NCI-H446 treated with DMSO at 0.1 percent for 48 hours (cell line): Measurements from ENCODE around the gene POU6F2.

Experiments
- DNase-seq: peaks from one replicate; lab custom pipeline; 2025; lab: John Stamatoyannopoulos, UW

POU6F2 gene

DNA sequence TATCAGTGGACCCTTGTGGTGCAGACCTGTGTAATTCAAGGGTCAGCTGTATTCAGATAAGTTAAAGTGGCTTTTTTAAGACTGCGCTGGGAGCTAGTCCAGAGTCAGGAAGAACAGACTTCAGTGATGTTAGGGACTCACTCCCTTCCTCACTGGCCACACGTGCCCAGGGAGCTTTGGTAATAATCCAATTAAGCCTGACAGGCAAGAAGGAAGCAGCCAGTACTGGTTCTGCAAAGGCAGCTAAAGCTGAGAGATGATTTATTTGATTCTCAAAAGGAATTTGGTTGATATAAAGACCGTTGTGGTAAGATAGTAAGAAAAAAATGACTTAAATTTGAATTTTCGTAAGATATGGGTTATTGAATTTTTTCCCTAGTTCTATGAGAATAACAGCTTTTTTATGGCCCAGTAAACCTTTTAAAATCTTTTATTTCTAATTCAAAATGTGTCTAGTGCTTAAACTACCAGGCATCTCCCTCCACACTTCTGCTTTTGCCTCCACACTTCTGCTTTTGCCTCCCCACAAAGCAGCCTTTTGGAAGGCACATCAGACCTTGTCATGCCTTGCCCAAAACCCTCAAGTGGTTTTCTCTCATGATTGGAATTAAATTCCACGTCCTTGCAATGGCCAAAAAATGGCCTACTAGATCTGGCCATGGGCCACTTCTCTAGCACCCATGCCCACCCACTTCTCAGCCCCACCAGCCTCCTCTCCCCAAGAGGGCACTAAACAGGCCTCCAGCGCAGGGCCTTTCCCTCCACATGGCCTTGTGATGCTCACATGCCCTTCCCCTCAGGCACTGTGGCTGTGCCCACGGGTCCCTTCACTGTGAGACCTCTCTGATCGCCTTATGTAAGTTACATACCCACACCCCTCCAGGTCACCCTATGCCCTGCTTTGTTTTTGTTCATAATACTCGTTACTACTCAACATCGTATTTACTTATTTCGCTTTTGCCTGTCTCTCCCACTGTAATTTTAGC lies 92.5 kb downstream of the POU6F2 start:
- no peak for DNase-seq

DNA sequence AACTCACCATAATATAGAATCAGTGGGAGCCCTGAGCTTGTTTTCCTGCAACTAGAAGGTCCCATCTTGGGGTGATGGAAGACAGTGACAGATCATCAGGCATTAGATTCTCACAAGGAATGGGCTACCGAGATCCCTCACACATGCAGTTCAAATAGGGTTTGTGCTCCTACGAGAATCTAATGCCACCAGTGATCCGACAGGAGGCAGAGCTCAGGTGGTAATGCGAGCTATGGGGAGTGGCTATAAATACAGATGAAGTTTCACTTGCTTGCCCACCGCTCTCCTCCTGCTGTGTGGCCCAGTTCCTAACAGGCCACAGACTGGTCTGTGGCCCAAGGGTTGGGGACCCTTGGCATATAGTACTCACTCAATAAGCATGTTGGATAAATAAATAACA lies 93.4 kb downstream of the POU6F2 start:
- DNase-seq, result no peak

DNA sequence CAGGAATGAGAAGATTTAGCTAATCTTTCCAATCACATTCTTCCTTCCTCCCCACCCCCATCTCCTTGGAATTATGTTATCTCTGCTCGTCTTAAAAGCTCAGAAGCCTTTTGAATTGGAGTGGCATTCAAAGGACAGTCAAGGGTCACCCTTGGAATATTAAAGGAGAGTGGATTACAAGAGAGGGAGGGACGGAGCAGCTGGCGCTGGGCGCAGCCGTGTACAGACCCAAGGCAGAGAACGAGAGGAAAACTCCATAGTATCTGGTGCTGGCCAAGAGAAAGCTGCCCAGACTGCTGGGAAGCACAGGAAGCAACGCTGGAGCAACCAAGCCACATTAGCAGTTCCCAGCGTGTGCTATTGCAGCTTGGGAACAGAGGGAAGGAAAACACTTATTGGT lies 95.7 kb downstream of the POU6F2 start:
- no peak for DNase-seq

DNA sequence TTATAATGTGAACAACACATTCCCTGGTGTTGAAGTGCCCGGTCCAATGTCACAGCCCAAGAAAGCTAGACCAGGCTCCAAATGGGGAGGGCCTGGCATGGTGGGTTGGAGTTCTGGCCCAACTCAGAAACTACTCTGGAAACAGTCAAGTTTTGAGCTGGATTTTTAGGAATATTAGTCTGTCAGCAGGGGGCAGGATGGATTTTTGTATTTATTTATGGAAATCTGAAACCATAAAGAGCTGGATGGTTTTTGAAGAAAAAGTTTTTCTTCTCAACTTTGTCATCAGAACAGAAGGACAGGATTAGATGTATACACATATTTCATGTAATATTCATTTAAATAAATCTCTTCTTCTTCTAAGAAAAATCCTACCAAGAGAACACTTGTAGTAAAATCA lies 97.5 kb downstream of the POU6F2 start:
- no peak for DNase-seq

DNA sequence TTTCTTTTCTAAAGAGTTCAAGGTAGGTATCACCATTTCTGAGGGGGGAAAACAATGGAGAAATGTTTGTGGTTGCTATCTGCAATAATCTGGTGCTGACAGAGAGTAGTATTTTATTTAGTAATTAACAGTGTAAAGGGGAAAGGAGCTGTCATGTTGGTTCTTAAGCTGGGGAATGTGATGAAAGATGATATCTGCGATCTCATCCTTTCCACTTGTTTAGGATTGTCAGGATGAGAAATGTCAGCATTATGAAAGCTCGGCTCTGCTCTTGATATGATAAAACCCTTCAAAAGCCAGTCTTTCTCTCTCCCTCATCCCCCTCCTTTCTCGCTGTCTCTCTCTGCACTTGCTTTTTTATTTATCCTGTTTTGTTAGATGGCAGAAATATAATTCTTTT lies 106.1 kb downstream of the POU6F2 start:
- no peak for DNase-seq

DNA sequence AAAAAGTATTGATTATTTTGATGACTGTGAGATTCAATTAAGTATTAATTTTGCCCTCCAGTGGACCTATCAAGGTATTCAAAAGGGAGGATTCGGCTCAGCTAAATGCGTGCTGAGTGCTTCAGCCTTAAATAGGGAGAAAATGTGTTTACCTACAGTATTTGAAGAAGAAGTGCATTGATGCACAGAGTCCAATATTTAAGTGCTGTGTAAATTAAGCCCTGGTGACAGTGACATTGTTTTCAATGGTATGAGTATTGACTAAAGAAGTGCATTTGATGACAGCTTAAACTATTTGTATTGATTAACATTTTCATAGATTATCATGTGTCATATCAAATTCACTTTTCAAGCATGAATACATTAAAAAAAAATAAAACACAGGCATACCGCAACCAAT lies 106.6 kb downstream of the POU6F2 start:
- no peak for DNase-seq

DNA sequence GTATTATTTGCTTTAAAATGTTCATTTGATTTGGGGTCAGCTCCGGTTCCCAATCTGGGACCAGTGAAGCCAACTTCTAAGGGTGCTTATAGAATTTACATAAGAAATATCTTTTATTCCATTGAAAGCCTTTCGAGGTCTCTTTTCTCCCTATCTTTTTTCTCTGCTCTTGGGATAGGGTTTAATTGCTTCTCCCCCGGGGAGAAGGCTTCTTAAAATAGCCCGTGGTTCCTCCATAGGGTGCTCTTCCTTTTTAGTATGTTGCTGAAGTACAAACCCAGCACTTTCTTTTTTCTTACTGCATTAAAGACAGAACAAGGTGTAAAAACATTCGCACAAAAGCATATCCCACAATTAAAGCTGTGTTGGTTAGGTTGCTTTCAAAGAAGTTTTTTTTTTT lies 107.5 kb downstream of the POU6F2 start:
- DNase-seq, result no peak

DNA sequence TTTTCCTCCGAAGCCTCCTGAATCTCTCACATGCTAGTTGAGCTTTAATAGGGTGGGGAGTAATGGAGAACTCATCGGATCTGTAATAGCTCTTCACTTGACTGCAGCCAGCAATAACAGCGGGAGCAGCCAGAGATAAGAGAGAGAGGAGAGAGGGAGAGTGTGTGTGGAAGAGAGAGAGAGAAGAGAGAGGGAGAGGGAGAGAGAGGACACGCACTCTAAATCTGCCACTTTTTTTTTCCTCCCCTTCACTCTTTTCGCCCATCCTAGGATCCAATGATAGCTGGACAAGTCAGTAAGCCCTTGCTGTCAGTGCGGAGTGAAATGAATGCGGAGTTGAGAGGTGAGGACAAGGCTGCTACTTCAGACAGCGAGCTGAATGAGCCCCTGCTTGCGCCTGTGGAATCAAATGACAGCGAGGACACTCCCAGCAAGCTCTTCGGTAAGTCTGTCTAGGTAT lies 107.9 kb downstream of the POU6F2 start:
- DNase-seq, result no peak

DNA sequence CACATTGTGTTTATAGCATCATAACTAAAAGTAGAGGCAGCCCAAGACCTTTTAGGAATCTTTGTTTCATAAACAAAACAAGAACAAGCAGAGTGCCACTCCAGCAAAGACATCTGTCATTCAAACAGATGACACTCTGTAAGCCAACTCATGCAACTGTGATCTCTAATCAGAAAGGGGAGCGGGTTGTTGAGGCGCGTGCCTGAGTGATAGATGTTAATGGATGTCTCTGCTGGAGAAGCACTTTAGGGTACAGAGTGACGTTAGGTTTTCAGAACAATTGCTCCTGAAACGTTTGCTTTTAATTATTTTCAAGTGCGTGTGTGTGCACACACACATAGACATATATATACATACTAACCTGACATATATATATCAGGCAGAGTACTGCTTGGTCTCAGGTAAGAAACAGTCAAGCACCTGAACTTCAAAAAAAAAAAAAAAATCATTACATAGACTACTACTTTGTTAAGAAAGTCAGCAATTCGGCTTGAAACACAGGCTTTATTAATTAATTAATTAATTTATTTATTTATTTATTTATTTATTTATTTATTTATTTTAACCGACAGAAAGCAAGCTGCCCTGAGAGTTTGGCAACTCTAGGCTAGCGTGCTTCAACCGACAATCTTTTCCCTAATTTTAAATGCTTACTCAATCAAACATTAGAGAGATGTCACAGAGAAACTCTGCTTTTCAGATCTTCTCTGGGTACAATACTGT lies 109.1 kb downstream of the POU6F2 start:
- DNase-seq, result no peak

DNA sequence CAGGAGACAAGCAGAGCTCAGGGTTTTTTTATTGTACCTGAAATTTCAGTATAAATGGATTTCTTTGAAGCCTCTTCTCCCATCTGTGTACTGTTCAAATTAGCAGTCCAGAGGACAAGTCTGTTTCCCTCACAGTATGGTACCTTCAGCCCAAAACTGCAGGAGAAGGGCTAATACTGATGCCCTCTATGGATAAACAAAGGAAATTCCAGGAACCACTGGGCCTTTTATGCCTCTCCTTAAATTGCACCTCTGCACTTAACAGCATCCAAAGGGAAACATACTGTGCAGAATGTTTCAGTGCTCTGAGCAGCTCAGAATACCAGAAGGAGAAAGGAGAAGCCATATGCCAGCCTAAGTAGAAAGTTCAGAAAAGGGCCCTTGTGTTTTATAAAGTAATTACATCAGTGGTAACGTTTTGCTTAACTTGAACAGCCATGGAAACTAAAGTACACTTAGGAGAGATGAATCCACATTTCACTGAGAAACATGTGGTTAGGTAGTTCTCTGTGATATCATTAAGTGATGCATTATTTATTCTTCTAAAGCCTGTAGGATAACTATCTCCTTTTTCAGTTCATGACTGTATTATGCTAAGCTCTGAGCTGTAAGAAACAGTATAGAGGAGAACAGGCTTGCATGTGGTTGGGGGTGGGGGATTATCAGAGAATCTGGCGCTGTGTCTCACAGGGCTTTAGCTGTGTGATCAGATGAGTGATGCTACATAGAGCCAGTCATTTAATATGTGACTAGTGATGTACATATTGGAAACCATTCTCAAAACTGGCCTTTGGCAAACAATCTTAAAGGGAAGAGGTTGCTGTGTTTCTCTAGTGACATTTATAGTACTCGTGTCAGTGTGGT lies 111.3 kb downstream of the POU6F2 start:
- DNase-seq, result no peak

DNA sequence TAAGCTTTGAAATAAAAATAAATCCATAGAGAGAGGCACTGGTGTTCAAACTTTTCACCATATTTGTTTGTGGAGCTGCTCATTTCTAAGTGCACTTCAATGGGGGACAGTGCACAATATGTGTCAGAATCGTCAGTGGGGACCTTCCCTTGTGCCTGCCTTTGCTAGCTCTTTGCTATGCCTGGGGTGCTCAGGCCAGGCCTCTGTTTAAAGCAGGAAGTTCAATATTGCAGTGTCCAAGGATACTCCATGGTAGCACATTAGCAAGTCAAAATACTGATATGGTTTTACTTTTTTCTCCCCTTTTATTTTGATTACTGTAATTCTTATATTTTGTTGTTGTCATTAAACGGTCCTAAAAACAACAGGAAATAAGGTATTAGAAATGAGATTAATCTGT lies 113.4 kb downstream of the POU6F2 start:
- no peak for DNase-seq

DNA sequence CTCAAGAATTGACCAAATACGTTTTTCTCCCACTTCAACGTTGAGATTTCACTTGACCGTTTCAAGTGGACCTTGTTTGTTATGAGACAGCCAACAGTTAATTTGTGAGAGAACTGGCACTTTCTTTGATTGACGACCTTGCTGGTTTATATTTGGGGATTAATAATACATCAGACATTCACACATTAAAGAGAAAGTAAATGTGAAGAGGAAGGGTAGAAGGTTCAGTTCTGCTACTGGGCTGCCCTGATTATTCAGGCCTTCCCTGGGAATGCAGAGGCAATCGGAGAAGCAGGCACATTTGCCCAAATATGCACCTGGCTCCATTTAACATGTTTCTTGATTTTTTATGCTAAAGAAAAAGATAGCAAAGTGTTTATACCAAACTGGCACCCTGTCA lies 114.1 kb downstream of the POU6F2 start:
- DNase-seq, result no peak

DNA sequence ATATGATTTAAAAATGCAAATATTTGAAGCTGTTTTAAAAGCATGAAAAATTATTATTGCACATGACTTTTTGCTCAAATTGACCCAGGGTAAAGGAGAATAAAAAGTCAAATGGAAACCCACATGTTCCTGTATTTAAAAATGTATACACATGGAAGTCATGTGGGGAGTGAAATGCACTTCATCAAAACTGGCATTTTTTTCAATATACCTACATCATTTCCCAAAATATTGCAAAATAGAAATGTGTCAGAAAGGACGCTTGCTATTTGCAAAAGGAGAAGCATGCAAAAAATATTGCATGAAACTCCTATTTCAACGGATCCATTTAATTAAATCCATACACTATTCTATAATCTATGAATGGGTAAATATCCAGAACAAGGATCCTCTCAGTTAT lies 117.0 kb downstream of the POU6F2 start:
- DNase-seq, result no peak

DNA sequence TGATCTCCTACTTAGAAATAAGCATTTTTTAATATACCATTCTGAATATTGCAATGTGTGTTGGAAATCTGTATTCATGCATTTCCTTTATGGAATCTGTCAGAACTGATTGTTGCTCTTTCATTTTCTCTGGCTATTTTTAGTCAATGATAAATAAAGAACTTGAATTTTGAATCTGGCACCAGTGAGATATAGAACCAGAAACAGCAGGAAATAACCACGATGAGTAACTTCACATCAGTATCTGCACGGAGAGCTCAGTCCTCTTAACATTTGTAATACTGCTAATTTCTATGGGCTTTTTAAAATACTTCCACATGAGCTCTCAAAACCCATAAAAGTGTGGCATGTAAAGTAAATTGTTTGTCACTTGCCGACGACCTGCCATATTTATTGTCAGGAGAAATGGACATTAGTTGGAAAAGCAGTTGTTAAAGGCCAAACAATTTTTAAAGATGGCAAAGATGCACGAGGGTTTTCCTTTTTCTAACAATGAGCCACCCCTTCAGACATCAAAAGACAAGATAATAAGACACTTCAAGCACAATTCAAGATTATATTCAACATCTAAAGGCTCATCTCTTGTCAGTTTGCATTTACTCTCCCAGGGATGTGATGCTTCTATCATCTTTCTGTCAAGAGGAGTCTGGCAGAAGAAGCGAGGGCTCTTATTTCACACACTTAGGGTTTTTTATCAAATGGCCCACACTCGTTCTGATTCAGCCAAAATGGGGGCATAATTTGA lies 118.3 kb downstream of the POU6F2 start:
- DNase-seq, result no peak

DNA sequence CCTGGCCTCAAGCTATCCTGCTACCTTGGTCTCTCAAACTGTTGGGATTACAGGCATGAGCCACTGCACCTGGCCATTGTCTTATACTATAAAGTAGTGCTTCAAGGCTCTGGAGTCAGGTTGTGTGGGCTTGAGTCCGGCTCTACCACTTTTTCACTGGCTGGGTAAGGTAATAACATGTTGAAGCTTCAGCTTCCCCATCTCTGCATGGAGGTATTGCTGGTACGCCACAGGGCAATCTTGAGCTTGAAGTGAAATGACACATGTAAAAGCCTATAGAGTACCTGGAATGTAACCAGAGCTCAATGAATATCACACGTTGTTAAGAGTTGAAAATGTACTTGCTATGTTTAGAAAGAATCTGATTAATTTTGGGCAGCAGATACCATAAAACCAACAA lies 120.8 kb downstream of the POU6F2 start:
- DNase-seq, result no peak

DNA sequence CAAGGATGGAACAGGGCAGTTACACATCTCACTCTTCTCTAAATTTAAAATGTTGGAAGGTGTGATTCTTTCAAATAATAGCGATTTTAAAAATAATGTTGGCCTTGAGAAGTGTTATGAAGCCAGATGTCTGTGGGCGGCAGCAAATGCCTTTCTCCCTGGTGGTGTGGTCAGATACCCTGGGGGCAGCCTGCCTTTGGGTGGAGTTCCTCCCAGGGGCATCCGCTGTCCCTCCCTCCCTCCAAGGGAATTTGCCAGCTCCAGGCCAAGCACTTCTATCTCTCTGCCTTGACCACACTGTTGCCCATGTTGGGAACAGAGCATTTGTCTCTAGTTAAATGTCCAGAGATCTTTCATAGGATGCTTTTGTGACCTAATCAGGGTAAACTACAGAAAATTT lies 121.4 kb downstream of the POU6F2 start:
- no peak for DNase-seq

DNA sequence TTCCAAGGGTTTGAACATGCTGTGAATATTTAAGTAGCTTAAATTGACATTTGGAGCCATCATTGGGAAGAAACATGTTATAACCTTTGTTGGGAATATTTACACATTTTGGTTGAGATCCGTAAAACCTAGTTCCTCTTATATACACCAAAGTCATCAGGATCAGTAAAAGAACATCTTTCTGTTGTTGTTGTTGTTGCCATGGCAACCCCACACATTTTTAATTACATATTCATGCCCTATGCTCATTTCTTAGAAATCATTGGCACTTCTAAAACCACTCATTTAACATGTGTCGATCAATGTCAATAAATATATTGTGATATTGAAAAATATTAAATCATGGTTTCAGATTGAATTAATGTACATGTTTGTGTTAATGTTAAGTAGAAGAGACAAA lies 122.6 kb downstream of the POU6F2 start:
- DNase-seq, result no peak

DNA sequence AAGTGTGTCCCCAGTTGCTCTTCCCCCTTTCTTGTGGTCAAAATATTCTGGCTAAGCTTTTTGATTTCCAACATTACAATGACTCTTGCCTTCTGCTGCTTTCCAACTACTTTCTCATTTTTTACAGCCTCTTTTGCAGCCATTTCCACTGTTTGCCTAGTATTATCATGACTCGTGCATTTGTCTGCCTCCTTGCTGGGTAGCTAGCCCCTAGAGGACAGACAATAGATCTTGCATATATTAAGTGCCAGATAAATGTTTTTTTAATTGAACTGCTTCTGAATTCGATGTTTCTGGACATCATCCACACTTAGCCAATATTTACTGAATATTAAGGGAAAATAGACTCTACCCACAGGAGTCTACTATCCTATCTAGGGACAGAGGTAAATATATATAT lies 124.5 kb downstream of the POU6F2 start:
- DNase-seq, result no peak

DNA sequence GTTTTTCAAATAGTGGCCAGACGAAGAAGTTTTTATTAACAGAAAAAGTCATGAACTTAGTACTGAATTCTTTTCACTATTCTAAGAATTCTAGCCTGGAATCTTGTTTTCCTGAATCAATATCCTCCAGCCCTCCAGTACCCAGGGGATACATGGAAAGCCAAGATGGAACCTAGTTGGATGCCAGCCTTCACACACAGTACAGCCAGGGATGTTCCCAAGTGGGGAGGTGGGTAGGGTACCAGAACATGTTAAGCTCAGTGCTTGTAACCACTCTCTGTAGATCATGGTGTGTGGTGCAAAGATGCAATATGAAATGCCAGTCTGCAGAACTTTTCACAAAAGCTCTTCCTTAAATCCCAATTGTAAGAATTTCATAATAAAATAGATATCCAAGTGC lies 128.0 kb downstream of the POU6F2 start:
- no peak for DNase-seq

DNA sequence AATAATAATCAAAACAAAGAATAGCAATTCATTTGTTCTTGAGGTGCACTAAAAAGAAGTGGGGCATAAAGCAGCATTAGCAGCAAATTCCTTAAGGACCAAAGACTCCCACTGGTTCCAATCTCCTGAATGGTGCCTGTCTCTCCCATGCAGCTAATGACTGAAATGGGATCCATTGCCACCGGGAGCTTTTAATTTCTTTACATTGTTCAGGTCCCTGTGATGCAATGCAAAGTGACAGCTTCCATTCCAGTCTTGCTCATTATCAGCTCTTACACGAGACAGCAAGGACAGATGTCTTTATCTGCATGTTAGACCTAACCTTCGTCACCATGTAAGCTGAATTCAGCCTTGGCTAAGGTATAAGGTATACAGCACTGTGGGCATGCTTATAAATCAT lies 148.1 kb downstream of the POU6F2 start:
- DNase-seq, result no peak

DNA sequence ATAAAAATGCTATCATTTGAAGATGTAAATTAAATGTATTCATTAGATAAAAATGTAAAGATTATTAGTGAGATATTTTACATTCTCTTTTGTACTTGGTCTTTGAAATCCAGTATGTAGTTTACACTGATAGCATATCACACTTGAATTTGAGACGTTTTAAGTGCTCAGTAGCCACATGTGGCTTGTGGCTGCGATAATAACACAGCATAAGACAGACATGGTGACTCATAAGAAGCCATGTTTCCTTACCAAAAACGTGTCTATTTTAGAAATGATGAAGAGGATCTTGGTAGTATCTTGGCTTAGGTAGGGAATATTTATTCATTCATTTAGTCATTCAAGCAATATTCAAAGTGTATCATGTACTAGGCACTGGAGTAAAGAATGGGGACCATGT lies 149.3 kb downstream of the POU6F2 start:
- DNase-seq, result no peak
